ELR (cell line): ENCODE results near the gene G6PC1.

Experiments used
- DNase-seq: peaks from one replicate; pipeline ENCODE4 v3.0.0-alpha.2; 2015; ENCODE audit warnings: low read depth

Gene G6PC1

DNA sequence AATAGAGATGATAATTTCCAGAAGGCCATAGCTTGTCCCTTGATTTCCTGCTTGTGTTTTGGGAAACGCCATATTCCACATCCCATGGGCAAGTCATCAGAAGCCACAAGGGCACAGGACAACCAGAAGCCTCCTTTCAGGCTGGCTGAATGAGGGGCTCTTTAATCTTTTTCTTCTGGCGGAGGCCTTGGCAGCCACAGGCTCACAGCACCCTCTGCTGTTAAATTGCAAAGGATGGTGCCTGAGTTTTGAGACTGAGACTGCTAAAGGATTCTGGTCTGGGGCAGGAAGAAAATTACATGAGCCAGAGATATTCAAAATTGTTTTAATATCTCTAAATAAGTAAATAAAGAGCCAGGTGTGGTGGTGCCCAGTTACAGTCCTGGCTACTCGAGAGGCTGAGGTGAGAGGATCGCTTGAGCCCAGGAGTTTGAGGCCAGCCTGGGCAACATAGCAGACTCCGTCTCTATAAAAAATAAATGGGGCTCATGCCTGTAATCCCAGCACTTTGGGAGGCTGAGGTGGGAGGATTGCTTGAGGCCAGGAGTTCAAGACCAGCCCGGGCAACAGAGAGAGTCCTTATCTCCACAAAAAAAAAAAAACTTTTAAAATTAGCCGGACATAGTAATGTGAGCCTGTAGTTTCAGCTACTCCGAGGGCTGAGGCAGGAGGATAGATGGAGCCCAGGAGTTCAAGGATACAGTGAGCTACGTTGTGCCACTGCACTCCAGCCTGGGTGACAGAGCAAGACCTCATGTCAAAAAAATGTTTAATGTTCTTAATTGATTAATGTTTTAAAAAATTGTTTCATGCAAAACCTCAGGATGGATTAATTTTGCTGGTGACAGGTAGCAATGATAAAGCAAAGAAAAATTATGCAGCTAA lies 37.4 kb downstream of the G6PC1 start:
- DNase-seq, result peak; percentile 82

GRCh38 chr17:42944211-42944610 lies 43.6 kb downstream of the G6PC1 start:
- peak; percentile 27 for DNase-seq

DNA sequence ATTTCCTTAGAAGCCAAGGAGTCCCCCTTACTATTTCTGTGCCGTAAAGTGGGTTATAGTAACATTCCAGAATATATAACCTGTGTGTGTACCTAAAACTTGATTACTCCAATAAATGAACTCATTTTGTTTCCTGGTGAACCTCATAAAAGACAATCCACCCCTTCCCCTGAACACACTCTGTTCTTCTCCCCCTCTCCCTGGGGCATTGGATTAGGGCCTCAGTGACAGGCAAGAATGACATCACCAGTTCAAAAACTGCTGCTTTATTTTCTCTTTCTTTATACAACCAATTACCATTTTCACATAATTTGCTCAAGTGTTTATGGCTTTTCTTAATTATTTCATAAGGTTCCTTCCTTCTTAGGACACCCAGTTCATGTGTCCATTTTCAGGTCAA lies 46.2 kb downstream of the G6PC1 start:
- no peak for DNase-seq

DNA sequence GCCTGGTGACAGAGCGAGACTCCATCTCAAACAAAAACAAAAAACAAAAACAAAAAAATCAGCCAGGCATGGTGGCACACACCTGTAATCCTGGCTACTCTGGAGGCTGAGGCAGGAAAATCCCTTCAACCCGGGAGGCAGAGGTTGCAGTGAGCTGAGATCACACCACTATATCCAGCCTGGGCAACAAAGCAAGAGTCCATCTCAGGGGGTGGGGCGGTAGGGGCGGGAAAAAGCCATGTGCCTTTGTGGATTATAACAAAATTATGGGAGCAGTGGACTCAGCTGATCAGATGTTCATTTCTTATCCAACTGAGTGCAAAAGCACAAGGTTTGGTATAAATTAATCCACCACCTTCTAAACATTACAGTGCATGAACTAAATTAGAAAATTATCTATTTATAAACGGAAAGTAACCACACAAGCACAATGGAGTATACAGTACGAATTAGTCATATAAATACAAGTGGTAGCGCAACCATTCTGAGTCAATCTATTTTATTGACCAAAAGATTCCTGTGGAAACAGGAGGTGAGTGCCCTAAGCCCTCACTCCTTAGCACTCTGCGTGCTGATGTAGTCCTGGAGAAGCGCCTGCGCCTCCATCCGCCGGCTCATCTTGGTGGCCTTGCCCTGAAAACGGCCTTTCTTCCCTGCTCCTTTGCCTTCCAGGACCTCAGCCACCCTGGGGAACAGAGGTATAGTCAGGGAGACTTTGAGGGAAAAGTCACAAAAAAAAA lies 49.6 kb downstream of the G6PC1 start:
- peak; percentile 74 for DNase-seq
